Measurements from ENCODE around the gene SORCS1.

DNA sequence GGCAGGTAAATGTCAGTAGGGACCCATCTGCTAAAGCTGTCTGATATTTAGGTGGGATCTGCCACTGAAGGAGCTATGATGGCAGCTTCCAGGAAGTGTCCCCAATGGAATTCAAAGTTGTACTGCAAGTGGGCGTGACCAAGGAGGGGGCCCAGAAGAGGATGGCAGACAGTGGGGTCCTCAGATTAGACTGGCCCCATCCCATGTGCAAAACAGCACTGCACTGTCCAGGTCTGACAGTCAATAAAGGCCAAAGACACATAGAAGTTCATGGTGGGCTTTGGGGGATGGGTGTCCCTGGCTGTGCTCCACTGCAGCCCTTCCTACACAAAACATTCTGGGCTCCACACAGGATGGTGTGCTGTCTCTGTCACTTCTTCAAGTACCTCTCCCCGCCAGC, 49.8 kb upstream of the SORCS1 start:
- TF ChIP-seq EZH2 (IDR thresholded peaks at IDR 0.05; ENCODE audit: borderline replicate concordance, insufficient read depth, low read depth, low read length, poor library complexity, severe bottlenecking), result no peak
- TF ChIP-seq, protein P1, sequence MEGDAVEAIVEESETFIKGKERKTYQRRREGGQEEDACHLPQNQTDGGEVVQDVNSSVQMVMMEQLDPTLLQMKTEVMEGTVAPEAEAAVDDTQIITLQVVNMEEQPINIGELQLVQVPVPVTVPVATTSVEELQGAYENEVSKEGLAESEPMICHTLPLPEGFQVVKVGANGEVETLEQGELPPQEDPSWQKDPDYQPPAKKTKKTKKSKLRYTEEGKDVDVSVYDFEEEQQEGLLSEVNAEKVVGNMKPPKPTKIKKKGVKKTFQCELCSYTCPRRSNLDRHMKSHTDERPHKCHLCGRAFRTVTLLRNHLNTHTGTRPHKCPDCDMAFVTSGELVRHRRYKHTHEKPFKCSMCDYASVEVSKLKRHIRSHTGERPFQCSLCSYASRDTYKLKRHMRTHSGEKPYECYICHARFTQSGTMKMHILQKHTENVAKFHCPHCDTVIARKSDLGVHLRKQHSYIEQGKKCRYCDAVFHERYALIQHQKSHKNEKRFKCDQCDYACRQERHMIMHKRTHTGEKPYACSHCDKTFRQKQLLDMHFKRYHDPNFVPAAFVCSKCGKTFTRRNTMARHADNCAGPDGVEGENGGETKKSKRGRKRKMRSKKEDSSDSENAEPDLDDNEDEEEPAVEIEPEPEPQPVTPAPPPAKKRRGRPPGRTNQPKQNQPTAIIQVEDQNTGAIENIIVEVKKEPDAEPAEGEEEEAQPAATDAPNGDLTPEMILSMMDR (IDR thresholded peaks at IDR 0.05), result no peak
